A673 (cell line): ENCODE data around the gene AGAP1. TPM values are rescaled to one million over a fixed set of nuclear protein-coding genes. Genes with fewer than 3 reads are reported as not detected.

ENCODE experiments used
- BruUV-seq: library from RNA; stranded (reverse); fragments of 400-500 nt; replicated peaks from 2 replicates; lab custom pipeline; 2021; lab: Mats Ljungman, UMichigan
- CTCF ChIA-PET: fragments of 300-600 bp; sonication (Branson Sonifier 250); formaldehyde crosslinking; loops from one replicate; lab custom pipeline; 2022; ENCODE audit warnings: antibody characterized with exemption; lab: Charles Lee
- POLR2A ChIA-PET: fragments of 300-600 bp; sonication (Branson Sonifier 250); formaldehyde crosslinking; loops from one replicate; lab custom pipeline; 2022; ENCODE audit warnings: antibody characterized with exemption; ENCODE audit not compliant: low non-redundant PET; lab: Charles Lee
- DNase-seq: peaks from one replicate; pipeline ENCODE4 v3.0.0-alpha.2; 2015; ENCODE audit warnings: low spot score
- H3K27ac ChIP-seq: fragments of 200-600 bp; sonication (generic); 2 replicates; pipeline ENCODE4 v1.5.1; 2016; ENCODE audit warnings: mixed run types, low read depth, mild to moderate bottlenecking, mixed read lengths, antibody characterized with exemption, low read length; ENCODE audit not compliant: poor library complexity, severe bottlenecking
- H3K27me3 ChIP-seq: fragments of 200-600 bp; sonication (generic); replicated peaks from 2 replicates; pipeline ENCODE4 v1.6.1; 2017; ENCODE audit warnings: mixed run types, low read depth, mild to moderate bottlenecking, mixed read lengths, antibody characterized with exemption, low read length; ENCODE audit not compliant: insufficient read depth, poor library complexity
- H3K36me3 ChIP-seq: fragments of 200-600 bp; sonication (generic); 2 replicates; pipeline ENCODE4 v1.6.1; 2016; ENCODE audit warnings: mixed run types, mild to moderate bottlenecking, mixed read lengths, antibody characterized with exemption, low read length; ENCODE audit not compliant: insufficient read depth, poor library complexity, severe bottlenecking
- H3K4me1 ChIP-seq: fragments of 200-600 bp; sonication (generic); 2 replicates; pipeline ENCODE4 v1.6.1; 2017; ENCODE audit warnings: mixed run types, mild to moderate bottlenecking, mixed read lengths, antibody characterized with exemption, low read length; ENCODE audit not compliant: insufficient read depth, poor library complexity, severe bottlenecking
- H3K4me3 ChIP-seq: fragments of 200-600 bp; sonication (generic); 2 replicates; pipeline ENCODE4 v1.5.1; 2016; ENCODE audit warnings: low read depth, mixed run types, mild to moderate bottlenecking, mixed read lengths, low read length; ENCODE audit not compliant: poor library complexity, severe bottlenecking
- H3K9me3 ChIP-seq: fragments of 200-600 bp; sonication (generic); 2 replicates; pipeline ENCODE4 v1.6.1; 2016; ENCODE audit warnings: mixed run types, low read depth, mild to moderate bottlenecking, mixed read lengths, antibody characterized with exemption, low read length; ENCODE audit not compliant: poor library complexity, severe bottlenecking
- EZH2 ChIP-seq: fragments of 200-600 bp; sonication (generic); IDR thresholded peaks from 2 replicates; pipeline ENCODE4 v1.6.1; 2017; ENCODE audit warnings: borderline replicate concordance, low read depth, mild to moderate bottlenecking, mixed read lengths, antibody characterized with exemption, low read length; ENCODE audit not compliant: poor library complexity, severe bottlenecking
- intact Hi-C: fragments of 100-400 bp; cut with micrococcal nuclease; formaldehyde crosslinking; loops from one replicate; pipeline ENCODE4 v1.10.0; 2022; ENCODE audit not compliant: unreplicated experiment
- total RNA-seq: library from RNA; stranded (reverse); gene quantifications from 2 replicates; pipeline ENCODE4 v1.2.3, GENCODE V29; 2021
- TF ChIP-seq, protein P1 (sequence below): fragments of 300-800, 200-600 bp; sonication (generic); conservative IDR thresholded peaks from 2 replicates; pipeline ENCODE4 v1.5.1; 2017; ENCODE audit warnings: low read depth, mild to moderate bottlenecking, antibody characterized with exemption, low read length, moderate library complexity, mixed read lengths

The AGAP1 gene
- total RNA-seq, 1 experiment from 2014 or later, result 25.3 TPM

DNA sequence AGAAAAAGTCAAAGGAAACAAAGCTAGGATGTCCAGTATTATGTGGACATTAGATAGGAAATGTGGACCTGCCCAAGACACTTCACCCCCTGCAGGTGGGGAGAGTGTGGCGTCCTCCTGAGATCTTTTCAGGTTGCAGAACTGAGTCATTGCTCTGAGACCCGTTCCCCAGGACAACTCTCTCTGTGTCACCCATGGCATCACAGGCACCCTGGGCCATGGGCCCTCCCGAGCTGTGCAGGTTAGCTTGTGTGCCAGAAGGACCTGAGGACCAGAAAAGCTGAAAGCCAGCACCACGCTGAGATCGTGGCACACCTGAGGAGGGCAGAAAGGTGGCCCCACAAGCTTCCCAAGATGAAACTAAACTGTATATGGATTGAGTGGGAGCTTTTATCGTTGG is 229.5 kb downstream of the AGAP1 start:
- Histone ChIP-seq H3K27me3 (no peaks in the 10 kb centered on the region), H3K9me3 (no peaks in the 10 kb centered on the region), H3K27ac (no peak overlapping the region), H3K36me3 (no peaks in the 10 kb centered on the region), H3K4me1 (no peaks in the 10 kb centered on the region), H3K4me3 (no peak overlapping the region)
- CTCF ChIA-PET, result no interaction called here
- intact Hi-C loops, result no loop called here
- TF ChIP-seq, protein P1, sequence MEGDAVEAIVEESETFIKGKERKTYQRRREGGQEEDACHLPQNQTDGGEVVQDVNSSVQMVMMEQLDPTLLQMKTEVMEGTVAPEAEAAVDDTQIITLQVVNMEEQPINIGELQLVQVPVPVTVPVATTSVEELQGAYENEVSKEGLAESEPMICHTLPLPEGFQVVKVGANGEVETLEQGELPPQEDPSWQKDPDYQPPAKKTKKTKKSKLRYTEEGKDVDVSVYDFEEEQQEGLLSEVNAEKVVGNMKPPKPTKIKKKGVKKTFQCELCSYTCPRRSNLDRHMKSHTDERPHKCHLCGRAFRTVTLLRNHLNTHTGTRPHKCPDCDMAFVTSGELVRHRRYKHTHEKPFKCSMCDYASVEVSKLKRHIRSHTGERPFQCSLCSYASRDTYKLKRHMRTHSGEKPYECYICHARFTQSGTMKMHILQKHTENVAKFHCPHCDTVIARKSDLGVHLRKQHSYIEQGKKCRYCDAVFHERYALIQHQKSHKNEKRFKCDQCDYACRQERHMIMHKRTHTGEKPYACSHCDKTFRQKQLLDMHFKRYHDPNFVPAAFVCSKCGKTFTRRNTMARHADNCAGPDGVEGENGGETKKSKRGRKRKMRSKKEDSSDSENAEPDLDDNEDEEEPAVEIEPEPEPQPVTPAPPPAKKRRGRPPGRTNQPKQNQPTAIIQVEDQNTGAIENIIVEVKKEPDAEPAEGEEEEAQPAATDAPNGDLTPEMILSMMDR, result no peak
- no peak for TF ChIP-seq EZH2
- POLR2A ChIA-PET, result no interaction called here
- no TSS peak for BruUV-seq
- DNase-seq, result no peak

DNA sequence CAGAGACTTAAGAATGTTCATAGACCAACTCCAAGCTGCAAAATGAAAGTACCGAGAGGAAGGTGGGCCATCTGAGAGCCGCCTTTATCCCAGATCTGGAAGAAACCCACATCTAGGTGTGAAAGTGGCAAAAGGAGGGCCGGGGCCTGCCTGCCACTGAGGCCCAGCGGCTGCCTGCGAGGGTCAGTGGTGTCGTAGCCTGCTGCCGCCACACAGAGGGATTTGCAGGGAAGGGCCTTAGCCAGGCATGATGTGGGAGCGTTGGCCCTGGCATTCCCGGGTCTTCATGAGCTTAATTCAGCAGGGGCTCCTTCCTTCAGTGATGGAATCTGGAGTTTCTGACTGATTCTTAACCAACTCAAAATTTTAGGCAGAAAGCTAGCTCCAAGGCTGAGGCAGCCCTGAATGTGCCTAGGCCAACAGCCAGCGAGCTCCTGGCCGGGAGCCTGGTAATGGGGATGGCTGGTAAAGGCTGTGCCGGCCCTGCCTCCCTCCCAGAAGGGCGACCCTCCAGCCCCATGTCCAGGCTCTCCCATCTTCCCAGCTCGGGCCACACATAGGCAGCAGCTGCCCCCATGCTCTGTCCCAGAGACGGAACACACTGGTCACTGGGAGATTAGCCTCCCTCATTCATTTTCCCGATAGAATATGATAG is 230.1 kb downstream of the AGAP1 start:
- intact Hi-C loops, result no loop called here
- CTCF ChIA-PET, result no interaction called here
- Histone ChIP-seq H3K4me3 (no peak overlapping the region), H3K27ac (no peak overlapping the region), H3K27me3 (no peaks in the 10 kb centered on the region), H3K9me3 (no peaks in the 10 kb centered on the region), H3K4me1 (no peaks in the 10 kb centered on the region), H3K36me3 (no peaks in the 10 kb centered on the region)
- POLR2A ChIA-PET, result no interaction called here
- BruUV-seq, result no TSS peak
- no peak for TF ChIP-seq EZH2
- TF ChIP-seq, protein P1, result no peak
- DNase-seq, result no peak

DNA sequence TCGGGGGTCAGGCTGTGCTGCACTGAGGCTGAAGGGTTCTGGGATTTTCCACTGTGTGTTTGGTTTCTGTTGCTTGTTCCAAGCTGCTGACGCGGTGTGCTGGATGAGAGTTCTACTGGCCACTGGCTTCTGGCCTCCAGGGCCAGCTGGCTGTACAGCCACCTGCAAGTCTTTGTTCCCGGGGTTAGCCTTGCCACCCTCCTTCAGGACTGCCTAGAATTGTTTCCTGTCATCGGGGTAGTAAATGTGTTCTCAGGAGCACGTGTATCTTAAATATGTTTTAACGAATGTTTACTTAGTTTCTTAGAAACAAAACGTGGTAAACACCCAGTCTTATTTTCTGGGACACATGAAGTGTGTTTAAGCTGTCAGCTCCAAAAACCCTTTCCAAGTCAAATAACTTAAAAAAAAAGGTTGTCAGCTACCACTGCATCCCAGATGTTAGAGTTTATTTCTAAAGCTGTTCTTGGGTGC is 231.2 kb downstream of the AGAP1 start:
- intact Hi-C loops, result no loop called here
- Histone ChIP-seq H3K4me3 (no peak overlapping the region), H3K36me3 (no peaks in the 10 kb centered on the region), H3K4me1 (no peaks in the 10 kb centered on the region), H3K9me3 (no peaks in the 10 kb centered on the region), H3K27me3 (no peaks in the 10 kb centered on the region), H3K27ac (no peak overlapping the region)
- TF ChIP-seq, protein P1, result no peak
- TF ChIP-seq EZH2, result no peak
- ChIA-PET POLR2A (no interaction called here), CTCF (no interaction called here)
- BruUV-seq, result no TSS peak
- DNase-seq, result no peak
